Ishikawa (cell line): ENCODE data around the gene STX18.

Source experiments
- CEBPB ChIP-seq: IDR thresholded peaks from 2 replicates; pipeline ENCODE4 v1.6.1; 2012
- CREB1 ChIP-seq: IDR thresholded peaks from 2 replicates; pipeline ENCODE4 v1.6.1; 2012; ENCODE audit warnings: low read depth
- EGR1 ChIP-seq: IDR thresholded peaks from 2 replicates; pipeline ENCODE4 v1.6.1; 2012
- EP300 ChIP-seq: IDR thresholded peaks from 2 replicates; pipeline ENCODE4 v1.6.1; 2012; ENCODE audit warnings: borderline replicate concordance
- FOXM1 ChIP-seq: IDR thresholded peaks from 2 replicates; pipeline ENCODE4 v1.6.1; 2012; ENCODE audit warnings: low read depth, borderline replicate concordance
- NFIC ChIP-seq: IDR thresholded peaks from 2 replicates; pipeline ENCODE4 v1.6.1; 2012
- RAD21 ChIP-seq: IDR thresholded peaks from 2 replicates; pipeline ENCODE4 v1.6.1; 2012; ENCODE audit warnings: low read depth
- REST ChIP-seq: IDR thresholded peaks from 2 replicates; pipeline ENCODE4 v1.6.1; 2012; ENCODE audit warnings: low read depth, mild to moderate bottlenecking
- TAF1 ChIP-seq: IDR thresholded peaks from 2 replicates; pipeline ENCODE4 v1.6.1; 2012; ENCODE audit warnings: low read depth, mild to moderate bottlenecking
- TCF12 ChIP-seq: IDR thresholded peaks from 2 replicates; pipeline ENCODE4 v1.6.1; 2012; ENCODE audit warnings: low read depth
- TEAD4 ChIP-seq: IDR thresholded peaks from 2 replicates; pipeline ENCODE4 v1.6.1; 2012
- YY1 ChIP-seq: IDR thresholded peaks from 2 replicates; pipeline ENCODE4 v1.6.1; 2012; ENCODE audit warnings: low read depth
- ZBTB7A ChIP-seq: IDR thresholded peaks from 2 replicates; pipeline ENCODE4 v1.6.1; 2012; ENCODE audit warnings: low read depth
- TF ChIP-seq, protein P1 (sequence below): IDR thresholded peaks from 2 replicates; pipeline ENCODE4 v1.6.1; 2012
- TF ChIP-seq, protein P2 (sequence below): IDR thresholded peaks from 2 replicates; pipeline ENCODE4 v1.6.1; 2012

STX18 gene

DNA sequence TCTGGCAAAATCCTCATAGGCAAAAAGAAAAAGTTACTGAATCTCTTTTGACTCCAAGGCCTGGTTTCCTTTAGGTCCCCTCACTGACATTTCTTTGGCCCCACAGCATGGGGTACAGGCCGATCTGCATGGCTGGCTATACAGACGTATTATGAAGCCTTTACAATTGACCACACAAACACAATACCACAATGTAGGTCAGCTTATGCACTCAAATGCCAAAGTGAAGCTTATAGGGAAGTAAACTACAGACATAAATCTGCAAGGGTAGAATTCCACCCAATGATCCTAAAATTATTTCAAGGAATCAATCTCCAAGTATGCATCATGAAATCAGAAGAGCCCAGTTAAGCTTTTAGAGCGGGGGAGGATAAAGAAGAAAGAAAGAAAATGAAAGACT lies 20.7 kb downstream of the STX18 start:
- TF ChIP-seq, protein P1, sequence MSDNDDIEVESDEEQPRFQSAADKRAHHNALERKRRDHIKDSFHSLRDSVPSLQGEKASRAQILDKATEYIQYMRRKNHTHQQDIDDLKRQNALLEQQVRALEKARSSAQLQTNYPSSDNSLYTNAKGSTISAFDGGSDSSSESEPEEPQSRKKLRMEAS, result no peak
- TF ChIP-seq TCF12 (peak; percentile 98), TEAD4 (peak; percentile 97), NFIC (peak; percentile 95), TAF1 (no peak), CREB1 (peak; percentile 56), ZBTB7A (no peak), FOXM1 (peak; percentile 98), CEBPB (peak; percentile 60; the same call in 1 of the 2 replicates), EP300 (peak; percentile 100), RAD21 (peak; percentile 16; the same call in 1 of the 2 replicates), EGR1 (peak; percentile 46; the same call in 1 of the 2 replicates), YY1 (no peak; the same call in 1 of the 2 replicates), REST (no peak)
- TF ChIP-seq, protein P2, sequence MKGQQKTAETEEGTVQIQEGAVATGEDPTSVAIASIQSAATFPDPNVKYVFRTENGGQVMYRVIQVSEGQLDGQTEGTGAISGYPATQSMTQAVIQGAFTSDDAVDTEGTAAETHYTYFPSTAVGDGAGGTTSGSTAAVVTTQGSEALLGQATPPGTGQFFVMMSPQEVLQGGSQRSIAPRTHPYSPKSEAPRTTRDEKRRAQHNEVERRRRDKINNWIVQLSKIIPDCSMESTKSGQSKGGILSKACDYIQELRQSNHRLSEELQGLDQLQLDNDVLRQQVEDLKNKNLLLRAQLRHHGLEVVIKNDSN, result no peak

DNA sequence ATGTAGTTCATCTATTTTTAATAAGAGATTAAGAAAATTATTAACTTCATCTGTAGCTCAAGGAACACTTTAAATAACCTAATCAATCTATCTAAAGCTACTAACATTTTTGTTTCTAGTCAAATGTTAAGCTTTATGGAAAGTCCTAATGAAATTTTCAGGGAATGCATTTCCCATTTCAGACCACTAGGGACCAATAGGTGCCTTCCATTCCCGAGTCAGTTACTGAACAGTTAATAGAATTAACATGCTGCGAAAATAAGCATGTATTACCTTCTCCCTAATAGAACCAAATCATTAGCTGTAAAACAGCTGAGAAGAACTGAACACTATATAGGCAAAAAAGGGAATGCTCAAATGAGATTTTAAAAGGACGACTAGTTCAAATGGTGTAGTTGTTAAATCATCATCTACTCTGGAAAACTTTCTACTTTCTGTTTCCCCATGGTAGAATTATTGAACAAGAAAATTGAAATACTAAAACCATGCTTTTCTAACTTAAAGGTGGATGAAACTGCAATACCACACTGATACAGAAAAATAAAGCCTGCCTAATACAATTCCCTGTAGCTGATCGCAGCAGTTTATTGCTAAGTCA lies 22.5 kb downstream of the STX18 start:
- TF ChIP-seq TCF12 (no peak), YY1 (no peak), TEAD4 (no peak), CREB1 (no peak), RAD21 (peak; percentile 59)

GRCh38 chr4:4518747-4519146 lies 23.1 kb downstream of the STX18 start:
- no peak for TF ChIP-seq TAF1
- TF ChIP-seq YY1, result no peak
- TF ChIP-seq EGR1, result no peak
- TF ChIP-seq REST, result no peak
- TF ChIP-seq FOXM1, result no peak
- TF ChIP-seq, protein P1, result no peak
- TF ChIP-seq TEAD4, result no peak
- TF ChIP-seq, protein P2, result no peak
- no peak for TF ChIP-seq RAD21
- no peak for TF ChIP-seq NFIC
- no peak for TF ChIP-seq CREB1
- TF ChIP-seq CEBPB, result no peak

GRCh38 chr4:4514786-4515185 lies 27.1 kb downstream of the STX18 start:
- TF ChIP-seq TEAD4 (no peak), TAF1 (no peak), ZBTB7A (no peak), FOXM1 (no peak), REST (no peak), EGR1 (no peak), RAD21 (no peak), YY1 (no peak), TCF12 (no peak), CEBPB (no peak), EP300 (no peak), CREB1 (no peak), NFIC (no peak)
- TF ChIP-seq, protein P2, result no peak
- TF ChIP-seq, protein P1, result no peak
